Esophagus (tissue), 2 donors: ENCODE measurements around the gene COA6. TPM values are rescaled to one million over a fixed set of nuclear protein-coding genes. Genes with fewer than 3 reads are reported as not detected.

ENCODE experiments used
- H3K27ac ChIP-seq, 2 donors: one replicate each; pipeline ENCODE4 v1.5.1; 2013; ENCODE audit warnings: low read depth in 2 of 2, mild to moderate bottlenecking in 2 of 2, inconsistent platforms in 1 of 2, low read length in 1 of 2, moderate library complexity in 1 of 2
- H3K27me3 ChIP-seq, 2 donors: one replicate each; pipeline ENCODE4 v1.6.1; 2013; ENCODE audit warnings: low read length in 2 of 2, control low read depth in 1 of 2, mild to moderate bottlenecking in 1 of 2; ENCODE audit not compliant: insufficient read depth in 2 of 2, control insufficient read depth in 1 of 2
- H3K36me3 ChIP-seq, 2 donors: one replicate each; pipeline ENCODE4 v1.6.1; 2013; ENCODE audit warnings: low read length in 1 of 2; ENCODE audit not compliant: control insufficient read depth in 2 of 2, insufficient read depth in 2 of 2
- H3K4me1 ChIP-seq, 2 donors: one replicate each; pipeline ENCODE4 v1.6.1; 2013; ENCODE audit warnings: low read length in 1 of 2; ENCODE audit not compliant: control insufficient read depth in 2 of 2, insufficient read depth in 2 of 2
- H3K4me3 ChIP-seq, 2 donors: one replicate each; pipeline ENCODE4 v1.5.1; 2013; ENCODE audit warnings: low read length in 2 of 2, mild to moderate bottlenecking in 2 of 2, low read depth in 1 of 2, moderate library complexity in 1 of 2
- H3K9me3 ChIP-seq, 2 donors: one replicate each; pipeline ENCODE4 v1.6.1; 2013; ENCODE audit warnings: mild to moderate bottlenecking in 2 of 2, low read depth in 1 of 2, low read length in 1 of 2, moderate library complexity in 1 of 2; ENCODE audit not compliant: control insufficient read depth in 2 of 2, insufficient read depth in 1 of 2
- WGBS, 2 donors: extraction: QIAGEN DNeasy Blood & Tissue Kit; methylation state at CpG; one replicate each; pipeline ENCODE4 v1.1.7; 2013; 5-methylcytosine and 5-hydroxymethylcytosine counted together
- polyA plus RNA-seq, 2 donors: library from polyadenylated mRNA; stranded (reverse); fragments of 200-250 nt; gene quantifications; one replicate each; pipeline ENCODE4 v1.2.3, GENCODE V29; 2013
- donor health status: healthy with polysubstance abuse.
- donor health status: Bipolar disorder and iron deficiency.

COA6 gene
- polyA plus RNA-seq, 2 donors: 52.2 to 67.7 TPM

GRCh38 chr1:234429434-234429806 is 56.2 kb downstream of the COA6 start:
- no peak overlapping the region for H3K27ac ChIP-seq
- no peaks in the 10 kb centered on the region for H3K9me3 ChIP-seq
- H3K4me1 ChIP-seq: no peaks in the 10 kb centered on the region
- no peaks in the 10 kb centered on the region for H3K27me3 ChIP-seq
- H3K4me3 ChIP-seq: no peak overlapping the region
- peaks cover 0 to 12% of the 10 kb centered on the region in 2 donors for H3K36me3 ChIP-seq
- WGBS, 2 donors: 88 to 90% methylated on average over 5 of the region's 5 CpGs

- Histone ChIP-seq H3K4me1 (no peaks in the 10 kb centered on the region), H3K27ac (no peak overlapping the region), H3K36me3 (peaks cover 0 to 12% of the 10 kb centered on the region in 2 donors), H3K27me3 (no peaks in the 10 kb centered on the region), H3K9me3 (no peaks in the 10 kb centered on the region), H3K4me3 (no peak overlapping the region)
- WGBS, 2 donors: 95 to 96% methylated on average over 5 of the region's 5 CpGs
Observed at GRCh38 chr1:234430691-234431090, 57.4 kb downstream of the COA6 start.

- no peak overlapping the region for H3K4me3 ChIP-seq
- peaks cover 0 to 10% of the 10 kb centered on the region in 2 donors for H3K36me3 ChIP-seq
- H3K4me1 ChIP-seq: no peaks in the 10 kb centered on the region
- no peaks in the 10 kb centered on the region for H3K27me3 ChIP-seq
- H3K27ac ChIP-seq: no peak overlapping the region
- H3K9me3 ChIP-seq: no peaks in the 10 kb centered on the region
- WGBS, 2 donors: 78 to 81% methylated on average over 4 of the region's 4 CpGs
Observed at GRCh38 chr1:234431255-234431654, 58.0 kb downstream of the COA6 start.

GRCh38 chr1:234433563-234434285 is 60.5 kb downstream of the COA6 start:
- H3K36me3 ChIP-seq: peaks cover 0 to 9% of the 10 kb centered on the region in 2 donors
- no peak overlapping the region for H3K4me3 ChIP-seq
- no peak overlapping the region for H3K27ac ChIP-seq
- H3K9me3 ChIP-seq: no peaks in the 10 kb centered on the region
- no peaks in the 10 kb centered on the region for H3K4me1 ChIP-seq
- 88 to 89% methylated on average over 1 of the region's 1 CpG for WGBS, 2 donors
- H3K27me3 ChIP-seq: no peaks in the 10 kb centered on the region

Other genes starting within 250 kb of the COA6 start
- gene TARBP1, start 105.7 kb downstream of the COA6 start, polyA plus RNA-seq: 10 to 100 TPM; 16.8 to 32.5 TPM
- 10 to 100 TPM; 48.8 to 68.5 TPM for gene IRF2BP2, start 236.7 kb downstream of the COA6 start, polyA plus RNA-seq